ENCODE results near the gene NPAS4. TPM values are rescaled to one million over a fixed set of nuclear protein-coding genes. Genes with fewer than 3 reads are reported as not detected.
"Not testable (repeated sequence)": the region's sequence is repeated elsewhere in the genome, so short reads cannot be mapped to it uniquely, and the experiment has no call there.

The NPAS4 gene
- total RNA-seq, 1 donor from 2014 or later, result not detected

DNA sequence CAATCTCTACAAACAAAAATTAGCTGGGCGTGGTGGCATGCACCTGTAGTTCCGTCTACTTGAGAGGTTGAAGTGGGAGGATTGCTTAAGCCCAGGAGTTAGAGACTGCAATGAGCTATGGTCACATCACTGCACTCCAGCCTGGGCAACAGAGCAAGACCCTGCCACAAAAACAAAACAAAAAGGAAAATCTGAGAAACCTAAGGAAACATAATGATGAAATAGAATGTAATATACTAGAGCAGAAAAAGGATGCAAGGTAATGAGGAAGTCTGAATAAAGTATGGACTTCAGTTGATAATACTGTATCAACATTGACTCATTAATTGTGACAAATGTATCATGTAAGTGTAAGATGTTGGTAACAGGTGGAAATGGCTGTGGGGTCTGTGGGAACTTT is 8.1 kb downstream of the NPAS4 start:
- intact Hi-C loops (cut with DNase I), result no loop called here
- Histone ChIP-seq H3K4me1 (no peaks in the 10 kb centered on the region), H3K27ac (no peak overlapping the region), H3K4me3 (no peak overlapping the region), H3K36me3 (no peaks in the 10 kb centered on the region), H3K27me3 (no peaks in the 10 kb centered on the region), H3K9me3 (no peaks in the 10 kb centered on the region)
- DNase-seq (ENCODE audit: extremely low spot score in 2 of 2), result no peak
- TF ChIP-seq POLR2A (IDR thresholded peaks at IDR 0.05) (no peak), POLR2AphosphoS5 (IDR thresholded peaks at IDR 0.05; ENCODE audit: insufficient read depth in 1 of 2, low read depth in 1 of 2) (no peak)

DNA sequence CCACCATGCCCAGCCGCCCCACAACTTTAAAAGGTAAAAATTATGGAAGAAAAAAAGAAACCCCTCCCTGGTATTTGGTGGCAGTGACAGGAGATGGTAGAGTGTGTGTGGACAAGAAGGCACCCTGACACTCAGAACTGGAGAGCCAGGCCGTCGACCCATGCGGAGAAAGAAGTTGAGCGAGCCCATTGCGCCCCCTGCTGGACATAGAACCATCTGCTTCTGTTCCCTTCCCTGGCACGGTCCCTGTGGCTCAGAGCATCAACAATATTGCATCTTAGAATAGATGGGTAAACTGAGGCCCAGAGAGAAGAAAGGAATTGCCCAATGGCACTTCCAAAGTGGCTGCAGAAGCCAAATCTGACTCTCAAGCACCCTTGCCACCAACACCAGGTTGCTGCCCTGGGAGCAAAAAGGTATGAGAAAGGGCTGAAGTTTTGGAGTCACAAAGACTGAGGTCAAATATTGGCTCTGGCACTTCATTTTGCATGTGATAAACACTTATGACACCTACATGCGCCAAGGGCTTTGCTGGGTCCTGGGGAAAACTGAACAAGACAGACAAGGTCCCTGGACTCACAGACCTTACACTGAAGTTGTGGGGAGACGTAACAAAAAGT is 9.3 kb downstream of the NPAS4 start:
- Histone ChIP-seq H3K4me1 (no peaks in the 10 kb centered on the region), H3K36me3 (no peaks in the 10 kb centered on the region), H3K27me3 (no peaks in the 10 kb centered on the region), H3K9me3 (no peaks in the 10 kb centered on the region), H3K4me3 (no peak overlapping the region), H3K27ac (no peak overlapping the region)
- DNase-seq (ENCODE audit: extremely low spot score in 2 of 2), result no peak
- intact Hi-C loops (cut with DNase I), result no loop called here
- TF ChIP-seq POLR2A (IDR thresholded peaks at IDR 0.05) (no peak), POLR2AphosphoS5 (IDR thresholded peaks at IDR 0.05; ENCODE audit: insufficient read depth in 1 of 2, low read depth in 1 of 2) (no peak)
- TF ChIP-seq, protein P1, sequence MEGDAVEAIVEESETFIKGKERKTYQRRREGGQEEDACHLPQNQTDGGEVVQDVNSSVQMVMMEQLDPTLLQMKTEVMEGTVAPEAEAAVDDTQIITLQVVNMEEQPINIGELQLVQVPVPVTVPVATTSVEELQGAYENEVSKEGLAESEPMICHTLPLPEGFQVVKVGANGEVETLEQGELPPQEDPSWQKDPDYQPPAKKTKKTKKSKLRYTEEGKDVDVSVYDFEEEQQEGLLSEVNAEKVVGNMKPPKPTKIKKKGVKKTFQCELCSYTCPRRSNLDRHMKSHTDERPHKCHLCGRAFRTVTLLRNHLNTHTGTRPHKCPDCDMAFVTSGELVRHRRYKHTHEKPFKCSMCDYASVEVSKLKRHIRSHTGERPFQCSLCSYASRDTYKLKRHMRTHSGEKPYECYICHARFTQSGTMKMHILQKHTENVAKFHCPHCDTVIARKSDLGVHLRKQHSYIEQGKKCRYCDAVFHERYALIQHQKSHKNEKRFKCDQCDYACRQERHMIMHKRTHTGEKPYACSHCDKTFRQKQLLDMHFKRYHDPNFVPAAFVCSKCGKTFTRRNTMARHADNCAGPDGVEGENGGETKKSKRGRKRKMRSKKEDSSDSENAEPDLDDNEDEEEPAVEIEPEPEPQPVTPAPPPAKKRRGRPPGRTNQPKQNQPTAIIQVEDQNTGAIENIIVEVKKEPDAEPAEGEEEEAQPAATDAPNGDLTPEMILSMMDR (IDR thresholded peaks at IDR 0.05), result peak; percentile 62 to 72 (median 63)

DNA sequence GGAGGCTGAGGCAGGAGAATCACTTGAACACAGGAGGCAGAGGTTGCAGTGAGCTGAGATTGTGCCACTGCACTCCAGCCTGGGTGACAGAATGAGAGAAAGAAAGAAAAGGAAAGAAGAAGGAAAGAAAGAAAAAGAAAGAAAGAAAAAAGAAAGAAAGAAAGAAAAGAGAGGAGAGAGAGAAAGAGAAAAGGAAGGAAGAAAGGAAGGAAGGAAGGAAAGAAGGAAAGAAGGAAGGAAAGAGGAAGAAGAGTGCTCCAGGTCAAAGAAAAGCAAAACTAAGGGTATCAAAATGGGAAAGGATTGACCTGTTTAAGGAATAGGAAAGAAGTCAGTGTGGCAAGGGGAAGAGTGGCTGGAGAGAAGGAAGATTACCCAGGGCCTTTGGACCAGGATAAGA is 10.5 kb downstream of the NPAS4 start:
- intact Hi-C loops (cut with DNase I); DNase-seq (ENCODE audit: extremely low spot score in 2 of 2); H3K4me3 ChIP-seq; H3K9me3 ChIP-seq; H3K27me3 ChIP-seq; H3K27ac ChIP-seq; H3K4me1 ChIP-seq: not testable (repeated sequence)
- peaks cover 0 to 11% of the 10 kb centered on the region in 2 donors for H3K36me3 ChIP-seq

DNA sequence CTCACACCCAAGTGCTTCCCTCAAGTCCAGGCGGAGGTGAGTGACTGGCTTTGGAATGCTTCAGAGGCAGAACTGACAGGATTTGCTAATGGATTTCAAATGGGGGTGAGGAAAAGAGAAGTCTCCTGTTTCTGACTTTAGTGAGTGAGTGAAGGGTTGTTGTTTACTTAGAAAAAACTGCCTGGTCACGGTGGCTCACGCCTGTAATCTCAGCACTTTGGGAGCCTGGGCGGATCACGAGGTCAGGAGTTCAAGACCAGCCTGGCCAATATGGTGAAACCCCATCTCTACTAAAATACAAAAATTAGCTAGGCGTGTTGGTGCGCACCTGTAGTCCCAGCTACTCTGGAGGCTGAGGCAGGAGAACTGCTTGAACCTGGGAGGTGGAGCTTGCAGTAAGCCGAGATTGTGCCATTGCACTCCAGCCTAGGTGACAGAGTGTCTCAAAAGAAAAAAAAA is 11.1 kb downstream of the NPAS4 start:
- H3K9me3 ChIP-seq; intact Hi-C loops (cut with DNase I); H3K4me3 ChIP-seq; H3K27me3 ChIP-seq; H3K27ac ChIP-seq; DNase-seq (ENCODE audit: extremely low spot score in 2 of 2); H3K4me1 ChIP-seq: not testable (repeated sequence)
- peaks cover 0 to 14% of the 10 kb centered on the region in 2 donors for H3K36me3 ChIP-seq

DNA sequence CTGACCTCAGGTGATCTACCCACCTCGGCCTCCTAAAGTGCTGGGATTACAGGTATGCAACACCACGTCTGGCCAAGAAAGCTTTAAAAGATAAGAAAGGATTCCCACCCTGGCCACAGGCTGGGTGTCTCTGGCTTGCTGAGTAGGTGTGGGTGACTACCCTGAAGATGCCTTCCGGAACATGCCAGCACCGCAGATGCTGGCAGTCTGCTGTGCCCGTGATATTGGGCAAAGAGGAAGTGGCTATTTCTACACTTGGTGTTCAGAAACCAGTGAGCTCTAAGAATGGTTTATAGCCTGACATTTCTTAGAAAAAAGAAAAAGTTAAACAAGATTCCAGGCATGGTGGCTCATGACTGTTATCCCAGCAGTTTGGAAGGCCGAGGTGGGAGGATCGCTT is 11.8 kb downstream of the NPAS4 start:
- H3K27me3 ChIP-seq, result no peaks in the 10 kb centered on the region
- intact Hi-C loops (cut with DNase I), result no loop called here
- no peak overlapping the region for H3K27ac ChIP-seq
- no peaks in the 10 kb centered on the region for H3K9me3 ChIP-seq
- no peak for DNase-seq (ENCODE audit: extremely low spot score in 2 of 2)
- H3K4me1 ChIP-seq, result peaks cover 3% of the 10 kb centered on the region
- TF ChIP-seq POLR2AphosphoS5 (IDR thresholded peaks at IDR 0.05; ENCODE audit: insufficient read depth in 1 of 2, low read depth in 1 of 2) (no peak), POLR2A (IDR thresholded peaks at IDR 0.05) (no peak)
- TF ChIP-seq, protein P1 (IDR thresholded peaks at IDR 0.05), result no peak
- peaks cover 0 to 14% of the 10 kb centered on the region in 2 donors for H3K36me3 ChIP-seq
- no peak overlapping the region for H3K4me3 ChIP-seq

DNA sequence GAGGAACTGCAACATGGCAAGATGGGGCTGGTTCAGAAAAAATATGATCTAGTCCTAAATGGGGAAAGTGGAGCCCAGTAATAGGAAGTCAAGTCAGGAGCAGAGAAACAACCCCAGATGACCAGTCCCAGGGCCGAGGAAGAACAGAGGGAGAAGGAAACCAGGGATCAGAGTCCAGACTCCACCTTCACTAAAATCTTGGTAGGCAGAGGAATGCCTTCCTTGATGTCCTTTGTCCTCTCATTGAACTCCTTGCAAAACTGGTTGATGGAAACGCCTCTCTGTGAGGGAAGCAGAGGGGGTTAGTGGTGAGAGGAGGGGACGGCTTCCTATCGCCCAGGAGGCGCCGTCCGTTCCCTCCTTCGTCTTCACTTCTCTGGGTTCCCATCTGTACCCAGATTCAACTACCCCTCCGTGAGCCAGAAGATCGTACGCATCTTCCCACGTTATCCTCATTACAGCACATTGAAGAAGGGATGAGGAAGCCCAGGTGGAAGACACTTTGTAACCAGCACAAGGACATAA is 17.2 kb downstream of the NPAS4 start:
- peaks cover 11% of the 10 kb centered on the region for H3K4me1 ChIP-seq
- H3K27me3 ChIP-seq, result no peaks in the 10 kb centered on the region
- H3K4me3 ChIP-seq, result peak overlapping the region; percentile 68 to 97
- no peaks in the 10 kb centered on the region for H3K9me3 ChIP-seq
- TF ChIP-seq POLR2A (IDR thresholded peaks at IDR 0.05) (no peak), POLR2AphosphoS5 (IDR thresholded peaks at IDR 0.05; ENCODE audit: insufficient read depth in 1 of 2, low read depth in 1 of 2) (no peak)
- TF ChIP-seq, protein P1 (IDR thresholded peaks at IDR 0.05), result no peak
- peaks cover 0 to 14% of the 10 kb centered on the region in 2 donors for H3K36me3 ChIP-seq
- intact Hi-C loops (cut with DNase I), result no loop called here
- DNase-seq (ENCODE audit: extremely low spot score in 2 of 2), result no peak
- peak overlapping the region; percentile 87 for H3K27ac ChIP-seq

Data from vagina (tissue), 2 donors.